Glomerular endothelial cell (primary cell): ENCODE data around the gene DENND1A. TPM values are rescaled to one million over a fixed set of nuclear protein-coding genes. Genes with fewer than 3 reads are reported as not detected.

Experiments used
- DNase-seq: peaks from one replicate; pipeline ENCODE4 v3.0.0-alpha.2; 2011; ENCODE audit warnings: low read depth, low spot score; ENCODE audit errors: extremely low read depth
- total RNA-seq: library from RNA; depleted of rRNA; stranded (reverse); fragments of >200 nt; gene quantifications from 2 replicates; pipeline ENCODE4 v1.2.3, GENCODE V29; 2015

The DENND1A gene
- total RNA-seq, 1 donor from 2014 or later, result 18.1 TPM

- DNase-seq, result no peak
These were observed 539.4 kb downstream of the DENND1A start for GRCh38 chr9:123390337-123391135.

GRCh38 chr9:123389698-123390097, 540.2 kb downstream of the DENND1A start:
- DNase-seq, result no peak

DNA sequence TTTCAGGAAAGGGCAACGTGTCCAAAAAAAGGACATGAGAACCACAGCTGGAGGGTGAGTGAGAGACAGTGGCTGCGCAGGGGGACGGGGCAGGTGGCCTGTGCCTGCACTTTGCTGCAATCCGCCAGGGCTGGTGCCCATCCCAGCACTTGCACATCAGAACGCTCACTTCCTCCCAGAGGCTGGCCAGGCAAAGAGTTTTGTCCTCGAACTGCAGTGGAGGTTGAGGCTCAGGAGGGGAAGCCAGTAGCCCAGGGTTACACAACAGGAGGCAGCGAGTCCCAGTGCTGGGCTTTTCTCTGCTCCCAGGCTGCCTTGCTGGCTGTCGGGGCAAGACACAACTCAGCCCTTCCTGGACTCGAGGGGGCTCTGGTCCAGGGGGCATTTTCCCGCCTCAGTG, 540.9 kb downstream of the DENND1A start:
- no peak for DNase-seq

- DNase-seq, result no peak
These were observed 542.2 kb downstream of the DENND1A start for GRCh38 chr9:123387686-123388085.

- DNase-seq, result no peak
These were observed 546.3 kb downstream of the DENND1A start for GRCh38 chr9:123383512-123384170.

- DNase-seq, result no peak
These were observed 547.0 kb downstream of the DENND1A start for GRCh38 chr9:123382653-123383511.

- DNase-seq, result no peak
These were observed 548.8 kb downstream of the DENND1A start for GRCh38 chr9:123380852-123381705.

DNA sequence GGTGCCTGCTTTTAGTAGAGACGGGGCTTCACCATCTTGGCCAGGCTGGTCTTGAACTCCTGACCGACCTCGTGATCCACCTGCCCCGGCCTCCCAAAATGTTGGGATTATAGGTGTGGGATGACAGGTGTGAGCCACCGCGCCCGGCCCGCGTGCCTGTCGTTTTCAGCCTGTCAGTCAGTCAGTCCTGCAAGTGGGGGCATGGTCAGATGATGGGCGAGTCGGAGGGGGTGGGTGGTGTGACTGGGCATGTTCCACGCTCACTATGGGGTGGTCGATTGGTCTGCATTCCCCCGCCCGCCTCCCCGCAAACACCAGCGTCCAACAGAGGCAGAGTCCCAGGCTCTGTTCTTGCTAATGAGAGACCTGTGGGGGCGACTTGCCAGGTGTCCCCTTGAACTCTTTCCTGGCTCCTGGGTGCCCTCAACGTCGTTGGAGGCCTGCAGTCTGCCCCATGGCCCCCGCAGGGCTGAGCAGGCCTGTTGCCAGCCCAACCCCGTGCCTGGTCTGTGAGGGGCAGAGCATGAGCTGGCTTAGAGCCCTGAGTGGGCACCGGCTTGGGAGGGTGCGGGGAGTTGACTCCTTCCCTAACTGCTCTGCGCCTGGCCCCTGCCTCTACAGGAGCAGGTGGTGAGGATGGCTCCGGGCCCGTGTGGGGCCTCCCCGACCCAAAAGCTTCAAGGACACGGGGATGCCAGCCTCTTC, 550.8 kb downstream of the DENND1A start:
- no peak for DNase-seq

DNA sequence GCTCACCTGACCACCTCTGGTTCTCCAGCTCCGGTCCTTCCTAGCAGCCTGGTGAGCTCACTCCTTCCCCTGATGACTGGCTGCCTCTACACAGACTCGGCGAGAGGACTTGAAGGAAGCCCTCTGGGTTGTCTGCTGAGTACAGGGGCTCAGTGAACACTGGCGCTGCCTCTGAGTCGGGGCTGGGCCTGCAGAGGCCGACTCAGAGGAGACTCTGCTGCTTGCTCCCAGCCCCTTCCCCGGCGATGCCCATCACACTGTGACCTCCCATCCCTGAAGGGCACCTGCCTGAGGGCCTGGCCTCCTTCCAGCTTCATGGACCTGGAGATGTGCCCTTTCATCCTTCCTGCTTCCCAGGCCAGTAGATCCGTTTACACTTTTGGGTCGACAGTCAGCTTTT, 551.9 kb downstream of the DENND1A start:
- DNase-seq, result no peak

DNA sequence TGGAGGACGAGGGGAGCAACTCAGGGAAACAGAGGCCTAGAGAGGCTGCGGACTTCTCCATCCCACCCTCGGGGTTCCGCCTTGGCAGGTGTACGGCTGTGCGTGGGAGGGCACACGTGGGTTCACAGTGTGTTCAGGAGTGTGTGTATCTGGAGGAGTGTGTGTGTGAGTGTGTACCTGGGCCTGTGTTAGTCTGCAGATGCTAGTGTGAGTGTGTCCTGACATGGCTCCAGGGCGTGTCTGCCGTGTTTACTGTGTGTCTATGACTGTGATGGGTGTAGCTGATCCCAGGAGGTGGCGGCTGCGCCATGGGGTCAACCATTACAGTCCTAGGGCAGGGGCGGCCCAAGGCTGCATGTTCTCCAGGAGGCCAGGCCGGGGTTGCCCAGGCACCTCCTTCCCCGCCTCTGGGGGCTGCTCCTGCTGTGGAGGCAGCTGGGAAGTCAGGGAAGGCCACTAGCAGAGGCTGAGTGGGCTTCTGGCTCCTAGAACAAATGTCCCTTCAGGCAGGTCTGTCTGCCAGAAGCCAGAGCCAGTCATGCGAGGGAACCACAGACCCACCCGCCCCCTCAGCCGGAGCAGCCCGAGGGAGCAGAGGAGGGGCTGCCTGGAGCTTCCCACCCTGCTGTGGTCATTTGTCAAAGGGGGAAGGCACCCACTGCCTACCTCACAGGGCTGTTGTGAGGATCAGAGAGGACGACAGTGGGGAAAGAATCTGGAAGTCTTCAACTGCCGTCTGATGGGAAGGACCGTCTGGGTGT, 552.5 kb downstream of the DENND1A start:
- DNase-seq, result no peak

GRCh38 chr9:123376218-123377071, 553.5 kb downstream of the DENND1A start:
- DNase-seq, result no peak

DNA sequence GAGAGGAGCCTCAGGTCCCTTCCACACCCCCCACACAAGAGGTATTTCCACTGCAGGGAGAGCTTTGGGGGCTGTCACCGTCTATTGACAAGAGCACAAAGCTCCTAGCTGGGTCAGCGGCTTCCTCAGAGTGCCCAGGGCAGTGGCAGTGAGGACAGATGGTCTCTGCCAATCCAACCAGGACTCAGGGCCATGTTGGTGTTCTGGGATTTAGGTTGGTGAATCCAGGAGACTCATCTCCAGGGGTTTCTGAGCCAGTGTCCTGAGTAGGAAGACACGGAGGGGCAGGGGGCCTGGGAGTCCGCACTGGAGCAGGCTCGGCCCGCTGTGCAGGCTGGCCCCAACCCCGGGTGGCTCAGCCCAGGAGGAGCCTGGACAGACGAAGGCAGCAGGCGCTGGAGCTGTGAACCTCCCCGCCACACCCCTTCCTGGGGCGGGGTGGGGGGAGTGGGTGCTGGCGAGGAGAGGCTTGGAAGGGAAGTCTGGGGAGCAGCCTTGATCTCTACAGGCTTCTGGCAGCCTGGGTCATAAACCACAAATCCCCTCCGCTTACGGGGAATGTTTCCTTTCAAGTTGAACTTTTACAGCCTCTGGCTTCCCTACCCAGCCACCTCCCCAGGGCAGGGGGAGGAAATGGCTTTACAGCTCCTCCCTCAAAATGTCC, 554.3 kb downstream of the DENND1A start:
- no peak for DNase-seq

DNA sequence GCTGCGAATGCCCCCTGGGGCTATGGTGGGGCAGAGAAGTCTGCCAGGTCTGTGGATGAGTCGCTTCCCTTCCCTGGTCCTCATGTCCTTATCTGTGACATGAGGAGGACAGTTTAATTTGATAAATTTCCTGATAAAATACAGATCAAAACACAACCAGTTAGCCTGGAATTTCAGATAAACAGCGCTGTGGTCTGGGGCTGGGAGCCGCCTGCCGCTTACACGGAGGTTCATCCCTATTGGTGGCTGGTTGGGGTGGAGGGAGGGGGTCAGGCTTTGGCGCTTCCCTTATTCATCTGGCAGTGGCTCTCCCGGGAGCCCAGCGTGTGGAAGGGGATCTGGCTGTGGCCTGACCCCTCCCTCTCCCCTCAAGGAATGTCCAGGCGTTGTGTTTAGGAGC, 556.0 kb downstream of the DENND1A start:
- DNase-seq, result no peak

- no peak for DNase-seq
These were observed 556.4 kb downstream of the DENND1A start for GRCh38 chr9:123373447-123373923.

DNA sequence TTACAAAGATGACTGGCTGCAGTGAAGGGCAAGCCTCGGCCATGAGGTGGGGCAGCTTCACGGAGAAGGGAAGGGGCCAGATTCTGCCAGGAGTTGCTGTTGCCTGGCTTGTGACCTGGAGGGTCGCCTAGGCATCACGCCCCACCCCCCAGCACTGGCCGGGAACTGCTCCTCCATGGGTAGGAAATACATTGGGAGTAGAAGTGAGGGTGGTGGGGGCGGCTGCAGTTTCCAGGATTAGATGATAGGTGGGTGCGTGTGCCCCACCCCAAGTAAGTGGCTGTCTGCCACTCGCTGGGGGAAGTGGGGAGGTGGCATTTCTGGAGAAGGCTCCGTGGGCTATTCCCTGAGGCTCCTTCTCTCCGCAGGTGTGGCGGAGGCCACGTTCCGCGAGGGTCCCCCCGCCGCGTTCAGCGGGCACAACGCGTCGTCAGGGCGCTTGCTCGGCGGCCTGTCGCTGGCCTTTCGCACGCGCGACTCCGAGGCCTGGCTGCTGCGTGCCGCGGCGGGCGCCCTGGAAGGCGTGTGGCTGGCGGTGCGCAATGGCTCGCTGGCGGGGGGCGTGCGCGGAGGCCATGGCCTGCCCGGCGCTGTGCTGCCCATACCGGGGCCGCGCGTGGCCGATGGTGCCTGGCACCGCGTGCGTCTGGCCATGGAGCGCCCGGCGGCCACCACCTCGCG, 557.0 kb downstream of the DENND1A start:
- no peak for DNase-seq

- no peak for DNase-seq
These were observed 557.9 kb downstream of the DENND1A start for GRCh38 chr9:123371805-123372590.
